HG03457 (cell line): ENCODE results near the gene ZBTB24.
"Not testable (repeated sequence)": the region's sequence is repeated elsewhere in the genome, so short reads cannot be mapped to it uniquely, and the experiment has no call there.

ENCODE experiments used
- ATAC-seq: cut with Tn5 transposase; IDR thresholded peaks from one replicate; pipeline ENCODE4 v1.9.1; 2021; ENCODE audit warnings: moderate number of reproducible peaks; ENCODE audit not compliant: unreplicated experiment

The ZBTB24 gene

GRCh38 chr6:109482905-109483734 is at the start of gene ZBTB24:
Gene ZBTB24 (minus strand): TSS chr6:109483219. CDS start chr6:109482026, 1,193 bp downstream.
- ATAC-seq, result peak; percentile 75

- no peak for ATAC-seq
These were observed 48.4 kb upstream of the ZBTB24 start for GRCh38 chr6:109531446-109531845.

GRCh38 chr6:109527989-109528388 is 45.0 kb upstream of the ZBTB24 start:
- ATAC-seq, result no peak

- ATAC-seq, result no peak
These were observed 44.0 kb upstream of the ZBTB24 start for GRCh38 chr6:109526905-109527628.

- no peak for ATAC-seq
These were observed 41.1 kb upstream of the ZBTB24 start for GRCh38 chr6:109524129-109524528.

DNA sequence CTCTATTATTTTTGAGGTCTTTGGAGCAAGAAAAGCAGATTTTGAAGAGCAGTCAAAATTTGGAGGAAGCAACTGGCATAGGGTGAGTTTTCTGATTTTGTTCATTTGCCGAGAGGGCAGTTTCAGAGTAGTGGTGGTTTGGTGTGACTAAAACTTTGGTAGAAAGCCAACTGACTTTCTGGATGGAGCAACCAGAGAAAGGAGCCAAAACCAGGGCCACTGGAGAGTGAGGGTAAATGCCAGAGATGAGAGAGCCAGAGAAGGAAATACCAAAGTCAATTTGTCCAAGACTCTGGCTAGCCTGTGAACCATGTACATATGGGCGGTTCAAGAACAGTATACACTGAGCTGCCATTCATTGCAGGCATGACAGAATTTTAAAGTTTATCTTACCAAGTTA is 40.5 kb upstream of the ZBTB24 start:
- ATAC-seq, result no peak

GRCh38 chr6:109521080-109521479 is 38.1 kb upstream of the ZBTB24 start:
- ATAC-seq, result no peak

- not testable (repeated sequence) for ATAC-seq
These were observed 36.6 kb upstream of the ZBTB24 start for GRCh38 chr6:109519647-109520046.

DNA sequence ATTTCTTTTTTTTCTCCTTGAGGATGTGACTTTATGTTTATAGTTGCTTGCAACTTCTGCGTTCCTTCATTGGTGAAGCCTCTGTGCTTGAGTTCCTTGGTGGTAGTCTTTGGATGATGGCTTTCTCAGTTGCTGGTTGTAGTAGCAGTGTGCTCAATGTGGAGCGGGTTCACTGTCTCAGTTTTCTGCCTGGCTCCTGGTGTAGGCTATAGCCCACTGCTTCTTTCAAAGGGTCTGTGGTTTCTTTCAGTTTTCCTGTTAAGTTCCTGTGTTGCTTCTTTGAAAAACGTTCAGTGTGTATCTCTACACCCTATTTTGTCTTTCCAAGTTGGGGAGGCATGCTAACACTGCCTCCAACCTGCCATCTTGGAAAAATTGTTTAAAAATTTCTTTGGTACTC is 33.9 kb upstream of the ZBTB24 start:
- ATAC-seq, result no peak

GRCh38 chr6:109515781-109516409 is 32.9 kb upstream of the ZBTB24 start:
- ATAC-seq, result no peak

DNA sequence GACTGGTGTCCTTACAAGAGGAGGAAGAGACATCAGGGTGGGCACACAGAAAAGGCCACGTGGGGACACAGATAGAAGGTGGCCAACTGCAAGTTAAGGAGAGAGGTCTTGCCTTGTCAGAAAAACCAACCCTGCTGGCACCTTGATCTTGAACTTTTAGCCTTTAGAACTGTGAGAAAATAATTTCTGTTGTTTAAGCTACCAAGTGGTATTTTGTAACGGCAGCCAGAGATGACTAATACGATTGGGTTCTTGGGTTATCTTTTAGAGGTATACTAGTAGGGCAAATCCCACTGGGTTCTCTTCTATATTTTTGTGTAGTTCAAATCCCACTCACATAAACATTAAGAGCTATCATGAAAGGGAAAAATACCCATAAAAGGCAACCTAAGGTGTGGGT is 31.9 kb upstream of the ZBTB24 start:
- no peak for ATAC-seq

DNA sequence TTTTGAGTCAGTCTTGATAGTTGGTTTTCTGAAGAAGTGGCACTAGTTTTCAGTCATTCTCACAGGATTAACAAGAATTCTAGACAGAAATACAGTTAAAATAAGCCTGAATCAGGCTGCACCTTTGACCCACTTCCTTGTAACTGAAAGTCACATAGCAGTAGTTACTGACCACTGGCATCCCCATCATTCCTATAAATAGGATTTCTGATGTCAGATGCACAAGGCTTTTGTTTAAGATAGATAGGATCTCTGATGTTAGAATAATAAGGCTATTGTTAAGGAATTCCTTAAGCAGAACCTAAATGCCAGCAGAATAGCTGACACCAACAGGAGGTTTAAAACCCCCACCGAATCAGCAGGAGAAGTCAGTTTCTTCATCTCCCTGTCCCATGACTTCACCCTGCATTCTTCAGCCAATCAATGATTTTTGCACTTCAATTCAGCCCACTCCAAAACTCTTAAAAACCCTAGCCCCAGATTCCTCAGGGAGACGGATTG is 30.6 kb upstream of the ZBTB24 start:
- ATAC-seq, result no peak

GRCh38 chr6:109512271-109512817 is 29.3 kb upstream of the ZBTB24 start:
- no peak for ATAC-seq

DNA sequence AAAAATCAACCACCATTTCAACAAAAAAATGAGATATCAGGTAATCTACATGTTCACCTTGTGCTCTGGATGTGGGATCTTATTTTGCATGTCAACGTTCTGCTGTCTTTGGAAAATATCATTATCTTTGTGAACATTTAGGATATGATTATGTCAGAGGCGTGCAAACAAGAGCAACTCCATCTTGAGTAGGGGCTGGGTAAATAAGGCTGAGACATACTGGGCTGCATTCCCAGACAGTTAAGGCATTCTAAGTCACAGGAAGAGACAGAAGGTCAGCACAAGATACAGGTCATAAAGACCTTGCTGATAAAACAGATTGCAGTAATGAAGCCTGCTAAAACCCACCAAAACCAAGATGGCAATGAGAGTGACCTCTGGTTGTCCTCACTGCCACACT is 28.8 kb upstream of the ZBTB24 start:
- ATAC-seq, result no peak

- ATAC-seq, result no peak
These were observed 27.3 kb upstream of the ZBTB24 start for GRCh38 chr6:109510358-109510757.

GRCh38 chr6:109508166-109508860 is 25.3 kb upstream of the ZBTB24 start:
- ATAC-seq, result no peak

DNA sequence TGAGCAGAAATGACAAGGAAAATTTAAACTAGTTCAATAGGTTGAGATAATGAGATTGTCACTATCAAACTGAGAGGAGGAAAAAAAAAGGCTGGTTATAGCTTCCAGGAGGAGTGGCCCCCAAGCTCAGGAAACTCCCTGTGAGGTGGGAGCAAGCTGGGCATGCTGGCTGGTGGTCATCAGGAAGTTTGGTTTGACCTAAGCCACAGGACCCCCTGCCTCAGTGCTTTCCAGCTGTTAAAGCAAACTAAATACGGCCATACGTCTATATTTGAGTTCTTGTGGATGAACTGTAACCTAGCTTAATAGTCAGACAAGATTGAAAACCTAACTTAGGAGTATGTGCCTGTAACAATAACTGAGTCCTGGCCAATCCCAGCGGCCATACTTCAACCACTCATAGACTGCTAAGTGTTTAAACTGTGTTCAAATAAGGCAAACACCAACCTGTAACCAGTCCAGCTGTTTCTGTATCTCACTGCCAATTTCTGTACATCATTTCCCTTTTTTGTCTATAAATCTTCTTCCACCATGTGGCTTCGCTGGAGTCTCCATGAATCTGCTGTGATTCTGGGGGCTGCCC is 24.6 kb upstream of the ZBTB24 start:
- no peak for ATAC-seq

DNA sequence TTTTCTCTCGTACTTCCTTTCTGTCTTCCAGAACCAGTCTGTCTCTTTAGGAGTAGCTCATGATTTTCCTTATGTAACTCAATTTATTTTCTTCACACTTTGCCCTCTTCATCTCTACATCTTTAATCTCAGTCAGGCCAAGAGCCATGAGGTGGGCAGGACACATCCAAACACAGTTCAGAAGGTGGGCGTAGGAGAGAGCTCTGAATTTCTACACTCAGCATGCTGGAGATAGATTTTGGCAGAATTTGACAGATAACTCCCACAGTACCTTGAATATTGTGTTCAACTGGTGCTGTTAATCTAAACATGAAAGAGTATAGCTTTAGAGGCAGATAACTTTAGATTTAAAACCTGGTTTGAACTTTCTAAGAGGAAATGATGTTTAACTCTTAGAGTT is 23.8 kb upstream of the ZBTB24 start:
- ATAC-seq, result no peak

DNA sequence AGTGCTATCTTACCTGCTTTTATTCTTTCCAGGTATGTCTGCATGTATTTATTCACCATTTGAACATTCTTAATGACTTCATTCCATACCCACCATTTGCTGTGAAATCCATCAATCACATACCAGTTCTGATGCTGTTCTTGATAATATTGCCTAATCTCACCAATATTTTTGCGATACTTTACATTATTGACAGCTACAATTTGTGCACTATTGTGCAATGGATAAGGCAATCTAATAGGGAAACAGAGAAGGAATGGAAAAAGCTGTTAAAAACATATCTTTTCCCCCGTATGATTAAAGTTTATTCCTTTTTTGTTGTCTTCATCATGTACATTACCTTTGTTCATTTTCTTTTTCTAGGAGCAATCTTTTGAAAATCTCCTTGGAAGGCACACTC is 23.3 kb upstream of the ZBTB24 start:
- ATAC-seq, result no peak
